ENCODE data around the gene DNTT.

DNA sequence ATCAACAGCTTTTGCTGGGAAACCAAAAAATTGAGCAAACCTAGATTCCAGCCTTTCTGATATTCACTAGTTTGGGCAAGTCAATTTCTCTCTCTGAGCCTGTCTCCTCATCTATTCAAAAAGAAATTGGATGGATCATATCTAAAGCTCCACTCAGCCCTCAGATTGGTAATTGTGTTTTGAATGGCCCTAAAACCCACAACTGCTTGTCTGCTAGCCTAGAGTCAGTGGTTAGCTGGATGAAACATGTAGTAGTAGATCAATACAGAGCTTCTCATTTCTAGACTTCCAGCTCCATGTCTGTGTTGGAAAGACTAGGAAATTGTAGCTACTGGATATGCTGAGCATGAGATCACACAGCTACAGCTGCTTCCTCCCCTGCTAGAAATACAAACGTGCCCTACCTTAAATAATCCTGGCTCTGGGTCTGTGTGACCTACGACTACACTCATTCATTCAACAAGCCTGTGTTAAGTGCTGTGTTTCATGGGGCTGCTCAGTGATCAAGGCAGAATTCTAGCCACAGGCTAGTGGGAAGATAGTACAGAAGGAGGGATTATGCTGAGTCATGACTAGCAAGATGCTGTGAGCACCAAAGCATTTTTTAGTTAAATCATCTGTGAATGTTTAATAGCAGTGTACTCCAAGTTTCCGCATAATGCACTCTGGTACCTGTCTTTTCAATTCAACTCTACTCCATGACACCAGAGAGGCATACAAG lies 15.7 kb downstream of the DNTT start:
- TF ChIP-seq, protein P1, sequence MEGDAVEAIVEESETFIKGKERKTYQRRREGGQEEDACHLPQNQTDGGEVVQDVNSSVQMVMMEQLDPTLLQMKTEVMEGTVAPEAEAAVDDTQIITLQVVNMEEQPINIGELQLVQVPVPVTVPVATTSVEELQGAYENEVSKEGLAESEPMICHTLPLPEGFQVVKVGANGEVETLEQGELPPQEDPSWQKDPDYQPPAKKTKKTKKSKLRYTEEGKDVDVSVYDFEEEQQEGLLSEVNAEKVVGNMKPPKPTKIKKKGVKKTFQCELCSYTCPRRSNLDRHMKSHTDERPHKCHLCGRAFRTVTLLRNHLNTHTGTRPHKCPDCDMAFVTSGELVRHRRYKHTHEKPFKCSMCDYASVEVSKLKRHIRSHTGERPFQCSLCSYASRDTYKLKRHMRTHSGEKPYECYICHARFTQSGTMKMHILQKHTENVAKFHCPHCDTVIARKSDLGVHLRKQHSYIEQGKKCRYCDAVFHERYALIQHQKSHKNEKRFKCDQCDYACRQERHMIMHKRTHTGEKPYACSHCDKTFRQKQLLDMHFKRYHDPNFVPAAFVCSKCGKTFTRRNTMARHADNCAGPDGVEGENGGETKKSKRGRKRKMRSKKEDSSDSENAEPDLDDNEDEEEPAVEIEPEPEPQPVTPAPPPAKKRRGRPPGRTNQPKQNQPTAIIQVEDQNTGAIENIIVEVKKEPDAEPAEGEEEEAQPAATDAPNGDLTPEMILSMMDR (conservative IDR thresholded peaks at IDR 0.05; ENCODE audit: low read length), result no peak
- TF ChIP-seq EZH2phosphoT487 (IDR thresholded peaks at IDR 0.05; ENCODE audit: borderline replicate concordance), result no peak
